K562 (cell line): ENCODE results near the gene ASS1. TPM values are rescaled to one million over a fixed set of nuclear protein-coding genes. Genes with fewer than 3 reads are reported as not detected.

ENCODE experiments used
- CHD4 ChIP-seq: fragments of 200-600 bp; sonication (generic); IDR thresholded peaks from 3 replicates; pipeline ENCODE4 v1.6.1; 2012; ENCODE audit warnings: low read depth, mild to moderate bottlenecking, mixed read lengths, low read length, inconsistent platforms; ENCODE audit not compliant: insufficient read depth, insufficient replicate concordance, poor library complexity, severe bottlenecking
- ETV1 ChIP-seq: fragments of 450-650 bp; conservative IDR thresholded peaks from 2 replicates; pipeline ENCODE4 v1.6.1; 2016; ENCODE audit warnings: missing genetic modification characterization, control low read depth, low read depth, missing compliant biosample characterization
- JUN ChIP-seq, 2 experiments: sonication (generic) in 1 of 2; formaldehyde crosslinking in 1 of 2; IDR thresholded peaks; 2 replicates each; pipeline versions ENCODE4 v1.6.1 to v1.8.0; 2012 to 2022; ENCODE audit warnings: borderline replicate concordance in 2 of 2, mild to moderate bottlenecking in 2 of 2, improper control_type of control experiment in 1 of 2, low read depth in 1 of 2, low read length in 1 of 2, missing genetic modification reagents in 1 of 2
- POLR2H ChIP-seq: IDR thresholded peaks from 2 replicates; pipeline ENCODE4 v1.6.1; 2016; ENCODE audit warnings: missing genetic modification characterization, low read depth, mild to moderate bottlenecking, control low read depth, missing compliant biosample characterization, moderate library complexity
- RBFOX2 ChIP-seq: fragments of 200-400 bp; formaldehyde crosslinking; IDR thresholded peaks from 2 replicates; pipeline ENCODE4 v1.6.1; 2017; ENCODE audit warnings: low read depth, mild to moderate bottlenecking, low read length, moderate library complexity
- SMAD4 ChIP-seq: fragments of 250-450 bp; sonication (Bioruptor Pico); conservative IDR thresholded peaks from 2 replicates; pipeline ENCODE4 v1.8.0; 2021; ENCODE audit warnings: inconsistent platforms, mild to moderate bottlenecking, moderate library complexity
- ZFP30 ChIP-seq: fragments of 250-450 bp; sonication (Bioruptor Pico); IDR thresholded peaks from 2 replicates; pipeline ENCODE4 v1.8.0; 2022; ENCODE audit warnings: moderate library complexity, mild to moderate bottlenecking, inconsistent platforms, borderline replicate concordance
- ZNF175 ChIP-seq: fragments of 200-800 bp; sonication (Bioruptor generic); IDR thresholded peaks from 2 replicates; pipeline ENCODE4 v1.6.1; 2016; ENCODE audit warnings: low read depth, mild to moderate bottlenecking, missing genetic modification characterization, missing compliant biosample characterization
- ZNF75A ChIP-seq: fragments of 450-650 bp; formaldehyde crosslinking; IDR thresholded peaks from 2 replicates; pipeline ENCODE4 v1.4.0; 2020; ENCODE audit warnings: mild to moderate bottlenecking
- polyA plus RNA-seq, 8 experiments: library from polyadenylated mRNA; depleted of rRNA in 4 of 8; stranded (reverse) in 5 of 8; unstranded in 3 of 8; fragments of >200 nt; fragmentation: Nextera tagmentation in 2 of 8; fragmentation: Illumina TruSeq in 1 of 8; extraction: Ambion mirVana in 2 of 8; extraction: Trizol in 1 of 8; gene quantifications; 2 replicates each; pipeline versions ENCODE4 v1.2.1 to v1.2.3, GENCODE V29; 2011 to 2014; ENCODE audit warnings: inconsistent platforms in 1 of 8, missing spikeins in 1 of 8
- total RNA-seq, 7 experiments: library from RNA; depleted of rRNA in 6 of 7; stranded (reverse); fragments of >200 nt in 6 of 7; fragmentation: Illumina TruSeq in 2 of 7; extraction: Trizol in 2 of 7; gene quantifications; 2 replicates each; pipeline versions ENCODE4 v1.2.1 to v1.2.3, GENCODE V29; 2011 to 2021; ENCODE audit warnings: low replicate concordance in 1 of 7
- TF ChIP-seq, protein P1 (sequence below): fragments of 200-800 bp; sonication (Bioruptor generic); IDR thresholded peaks from 2 replicates; pipeline ENCODE4 v1.6.1; 2017; ENCODE audit warnings: missing genetic modification characterization, missing compliant biosample characterization
- TF ChIP-seq, protein P2 (sequence below): fragments of 250-450 bp; sonication (Bioruptor Pico); IDR thresholded peaks from 2 replicates; pipeline ENCODE4 v1.5.0; 2021; ENCODE audit warnings: mild to moderate bottlenecking, moderate library complexity
- TF ChIP-seq, protein P3 (sequence below): fragments of 250-450 bp; sonication (Bioruptor Pico); IDR thresholded peaks from 2 replicates; pipeline ENCODE4 v1.9.0; 2021; ENCODE audit warnings: mild to moderate bottlenecking, inconsistent platforms

ASS1 gene
- total and polyA plus RNA-seq, 9 of the 15 experiments (the other 6 are each of a cell fraction or from before 2014, with no cell fraction given): 1.5 to 5.7 (median 3.7) TPM

DNA sequence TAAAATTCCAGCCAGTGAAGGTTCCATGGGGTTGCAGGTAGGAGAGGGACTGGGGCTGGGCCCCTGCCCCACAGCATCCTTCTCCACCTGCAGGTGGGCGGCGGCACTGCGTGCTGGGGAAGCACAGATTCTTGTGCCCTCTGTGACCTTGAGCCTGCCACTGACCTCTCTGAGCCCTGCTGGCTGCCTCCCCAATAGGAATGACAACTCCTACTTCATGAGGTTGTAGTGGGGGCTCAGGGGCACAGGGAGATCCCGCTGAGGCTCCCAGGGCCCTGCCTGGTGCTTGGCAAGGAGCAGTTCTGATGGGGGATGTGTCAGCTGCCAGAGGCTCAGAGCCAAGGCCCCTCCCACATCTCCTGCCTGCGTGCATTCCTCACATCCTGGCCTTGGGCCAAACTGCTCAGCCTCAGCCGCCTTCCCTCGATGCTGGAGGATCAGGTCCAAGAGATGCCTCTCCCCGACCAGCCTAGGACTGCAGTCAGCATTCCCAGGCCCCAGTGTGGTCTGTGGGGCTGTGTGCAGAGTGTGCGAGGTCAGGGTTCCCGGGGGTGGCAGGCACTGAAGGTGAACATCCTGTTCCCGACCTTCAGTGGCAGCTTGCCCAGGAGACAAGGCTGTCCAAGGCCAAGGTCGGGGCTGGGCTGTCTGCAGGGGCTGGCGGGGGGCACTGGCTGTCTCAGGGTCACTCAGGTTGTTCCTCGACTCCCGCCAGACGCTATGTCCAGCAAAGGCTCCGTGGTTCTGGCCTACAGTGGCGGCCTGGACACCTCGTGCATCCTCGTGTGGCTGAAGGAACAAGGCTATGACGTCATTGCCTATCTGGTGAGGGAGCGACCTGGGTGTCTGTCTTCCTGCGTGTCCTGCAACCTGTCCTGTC is 7.0 kb downstream of the ASS1 start (continued):
- TF ChIP-seq, protein P1, sequence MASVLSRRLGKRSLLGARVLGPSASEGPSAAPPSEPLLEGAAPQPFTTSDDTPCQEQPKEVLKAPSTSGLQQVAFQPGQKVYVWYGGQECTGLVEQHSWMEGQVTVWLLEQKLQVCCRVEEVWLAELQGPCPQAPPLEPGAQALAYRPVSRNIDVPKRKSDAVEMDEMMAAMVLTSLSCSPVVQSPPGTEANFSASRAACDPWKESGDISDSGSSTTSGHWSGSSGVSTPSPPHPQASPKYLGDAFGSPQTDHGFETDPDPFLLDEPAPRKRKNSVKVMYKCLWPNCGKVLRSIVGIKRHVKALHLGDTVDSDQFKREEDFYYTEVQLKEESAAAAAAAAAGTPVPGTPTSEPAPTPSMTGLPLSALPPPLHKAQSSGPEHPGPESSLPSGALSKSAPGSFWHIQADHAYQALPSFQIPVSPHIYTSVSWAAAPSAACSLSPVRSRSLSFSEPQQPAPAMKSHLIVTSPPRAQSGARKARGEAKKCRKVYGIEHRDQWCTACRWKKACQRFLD (CRISPR knock-in tag): no peak
- TF ChIP-seq, protein P2, sequence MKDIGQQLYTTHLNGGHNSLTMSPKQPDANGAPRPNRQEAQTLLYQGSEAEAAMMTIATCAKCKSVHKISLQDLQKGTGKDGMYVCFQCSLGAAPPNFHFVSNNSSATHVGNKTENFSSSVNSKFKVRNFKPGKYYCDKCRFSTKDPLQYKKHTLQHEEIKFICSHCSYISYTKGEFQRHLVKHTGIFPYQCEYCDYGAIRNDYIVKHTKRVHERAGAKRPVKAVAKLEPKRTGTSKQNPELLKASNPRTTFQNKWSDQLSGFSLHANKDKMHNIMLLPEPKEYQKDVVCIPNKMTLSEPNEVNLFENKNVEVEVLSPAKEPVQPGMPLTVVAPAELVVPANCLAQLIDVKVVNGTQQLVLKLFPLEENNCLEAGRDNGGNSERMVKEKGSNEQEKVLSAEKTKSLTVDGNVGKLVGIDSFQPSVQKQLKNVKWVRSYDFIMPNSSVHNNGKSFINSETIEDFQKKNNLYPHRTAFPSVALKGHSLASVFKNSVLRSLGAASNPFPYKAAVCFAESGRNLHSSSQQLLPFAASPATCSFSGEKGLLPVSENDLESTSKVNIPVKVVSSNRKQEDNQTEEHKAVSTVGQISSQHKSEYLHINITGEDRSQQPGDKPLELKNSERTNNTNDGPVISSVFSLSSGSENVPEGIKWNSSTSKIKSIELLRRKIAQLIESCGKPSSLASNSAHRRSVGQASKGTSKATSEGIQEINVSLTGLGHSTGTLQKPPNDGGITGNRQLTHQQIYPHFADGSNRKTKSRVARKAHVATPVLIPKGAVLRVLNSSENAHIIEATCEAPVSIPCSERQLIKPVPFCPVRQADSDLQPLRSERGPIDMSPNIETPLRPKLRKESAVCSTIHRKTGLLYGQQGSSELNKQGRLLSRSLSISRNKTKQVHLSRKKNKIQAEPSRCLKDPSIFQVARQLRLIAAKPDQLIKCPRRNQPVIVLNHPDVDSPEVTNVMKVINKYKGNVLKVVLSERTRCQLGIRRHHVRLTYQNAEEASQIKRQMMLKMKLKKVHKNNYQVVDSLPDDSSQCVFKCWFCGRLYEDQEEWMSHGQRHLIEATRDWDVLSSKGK: no peak
- TF ChIP-seq JUN (IDR thresholded peaks at IDR 0.05; ENCODE audit: borderline replicate concordance, low read depth, low read length) (peak; percentile 57), JUN (CRISPR knock-in tag; IDR thresholded peaks at IDR 0.05; ENCODE audit: borderline replicate concordance) (no peak), ZFP30 (CRISPR knock-in tag) (no peak), RBFOX2 (peak; percentile 22; the same call in 1 of the 2 replicates), SMAD4 (0 out of 2 replicates have a peak, but pooled peaks have one; percentile 27), ZNF75A (no peak), ETV1 (tag) (no peak), ZNF175 (CRISPR knock-in tag) (no peak), CHD4 (no peak), POLR2H (tag) (no peak)
- TF ChIP-seq, protein P3, sequence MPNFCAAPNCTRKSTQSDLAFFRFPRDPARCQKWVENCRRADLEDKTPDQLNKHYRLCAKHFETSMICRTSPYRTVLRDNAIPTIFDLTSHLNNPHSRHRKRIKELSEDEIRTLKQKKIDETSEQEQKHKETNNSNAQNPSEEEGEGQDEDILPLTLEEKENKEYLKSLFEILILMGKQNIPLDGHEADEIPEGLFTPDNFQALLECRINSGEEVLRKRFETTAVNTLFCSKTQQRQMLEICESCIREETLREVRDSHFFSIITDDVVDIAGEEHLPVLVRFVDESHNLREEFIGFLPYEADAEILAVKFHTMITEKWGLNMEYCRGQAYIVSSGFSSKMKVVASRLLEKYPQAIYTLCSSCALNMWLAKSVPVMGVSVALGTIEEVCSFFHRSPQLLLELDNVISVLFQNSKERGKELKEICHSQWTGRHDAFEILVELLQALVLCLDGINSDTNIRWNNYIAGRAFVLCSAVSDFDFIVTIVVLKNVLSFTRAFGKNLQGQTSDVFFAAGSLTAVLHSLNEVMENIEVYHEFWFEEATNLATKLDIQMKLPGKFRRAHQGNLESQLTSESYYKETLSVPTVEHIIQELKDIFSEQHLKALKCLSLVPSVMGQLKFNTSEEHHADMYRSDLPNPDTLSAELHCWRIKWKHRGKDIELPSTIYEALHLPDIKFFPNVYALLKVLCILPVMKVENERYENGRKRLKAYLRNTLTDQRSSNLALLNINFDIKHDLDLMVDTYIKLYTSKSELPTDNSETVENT: no peak
